Heart left ventricle (tissue), 13 donors: ENCODE measurements around the gene ZCCHC7.

Experiments
- POLR2A ChIP-seq, 2 donors: fragments of 450-650 bp; IDR thresholded peaks; one replicate each; pipeline ENCODE4 v1.6.1; 2017; ENCODE audit warnings: antibody characterized with exemption in 2 of 2, mild to moderate bottlenecking in 2 of 2, moderate library complexity in 2 of 2
- TF ChIP-seq, protein P1 (sequence below), 12 donors: fragments of 200-600 bp; sonication (generic) in 4 of 12; IDR thresholded peaks; one replicate each; pipeline versions ENCODE4 v1.5.0 to v1.8.0; 2018 to 2022; ENCODE audit warnings: antibody characterized with exemption in 12 of 12, mild to moderate bottlenecking in 5 of 12
- donor health status: ischemic (EF 13 %, LVEDD 7.1; RV severe dilation, severe dysfunction).
- donor health status: DM: no; HTN: yes; CAD: no.
- donor health status: DM: no; HTN: no; CAD: no.
- donor health status: ischemic (EF 25% LVEDD 6.9; RV normal size, moderate dysfunction).
- donor health status: ischemic (EF 25% LVEDD 5.7; RV mildly dilated, moderate dysfunction).
- donor health status: ischemic (EF 35%, LVEDD 5.7; RV mildly dilated, moderate dysfunction).
- donor health status: nonischemic (EF 11% LVEDD 7.7; RV severe dilation, severe dysfunction).
- donor health status: DM: yes; HTN: yes; CAD: no.
- donor health status: PGD.
- donor health status: ischemic (EF 29% LVEDD 5.4; RV normal size, mild dysfunction).
- donor health status: nonischemic (EF 23%, LVEDD 6.1; RV moderate dilation, normal function).

DNA sequence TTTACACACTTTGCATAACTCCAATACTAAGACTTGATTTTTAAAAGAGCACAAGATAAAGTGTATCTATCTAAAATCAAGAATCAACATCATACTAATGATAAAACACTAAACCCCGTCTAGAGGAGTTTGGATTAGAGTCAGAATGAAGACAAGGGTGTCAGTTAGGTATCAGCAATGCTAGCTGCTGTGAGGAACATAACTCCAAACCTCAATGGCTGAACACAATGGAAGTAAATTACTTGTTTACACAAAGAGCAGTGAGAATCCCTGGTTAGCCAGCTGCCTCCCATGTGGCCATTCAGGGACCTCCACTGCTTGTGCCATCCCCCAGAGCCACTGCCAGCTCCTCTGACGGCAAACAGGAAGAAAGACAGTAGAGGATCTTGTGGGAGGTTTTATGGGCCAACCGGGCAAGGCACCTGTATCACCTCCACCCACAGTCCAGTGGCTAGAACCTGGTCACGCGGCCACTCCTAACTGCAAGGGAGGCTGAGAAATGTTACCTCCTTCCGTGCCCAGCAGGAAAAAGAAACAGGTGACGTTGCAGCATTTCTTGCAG lies 278.2 kb downstream of the ZCCHC7 start:
- TF ChIP-seq, protein P1, sequence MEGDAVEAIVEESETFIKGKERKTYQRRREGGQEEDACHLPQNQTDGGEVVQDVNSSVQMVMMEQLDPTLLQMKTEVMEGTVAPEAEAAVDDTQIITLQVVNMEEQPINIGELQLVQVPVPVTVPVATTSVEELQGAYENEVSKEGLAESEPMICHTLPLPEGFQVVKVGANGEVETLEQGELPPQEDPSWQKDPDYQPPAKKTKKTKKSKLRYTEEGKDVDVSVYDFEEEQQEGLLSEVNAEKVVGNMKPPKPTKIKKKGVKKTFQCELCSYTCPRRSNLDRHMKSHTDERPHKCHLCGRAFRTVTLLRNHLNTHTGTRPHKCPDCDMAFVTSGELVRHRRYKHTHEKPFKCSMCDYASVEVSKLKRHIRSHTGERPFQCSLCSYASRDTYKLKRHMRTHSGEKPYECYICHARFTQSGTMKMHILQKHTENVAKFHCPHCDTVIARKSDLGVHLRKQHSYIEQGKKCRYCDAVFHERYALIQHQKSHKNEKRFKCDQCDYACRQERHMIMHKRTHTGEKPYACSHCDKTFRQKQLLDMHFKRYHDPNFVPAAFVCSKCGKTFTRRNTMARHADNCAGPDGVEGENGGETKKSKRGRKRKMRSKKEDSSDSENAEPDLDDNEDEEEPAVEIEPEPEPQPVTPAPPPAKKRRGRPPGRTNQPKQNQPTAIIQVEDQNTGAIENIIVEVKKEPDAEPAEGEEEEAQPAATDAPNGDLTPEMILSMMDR (IDR thresholded peaks at IDR 0.05): no peak
- no peak for TF ChIP-seq POLR2A (IDR thresholded peaks at IDR 0.05)
